HTERT RPE-1 (cell line): Measurements from ENCODE around the gene ALX4.

ENCODE experiments used
- in situ Hi-C: fragments of 300-500 bp; cut with MboI; formaldehyde crosslinking; loops from 4 replicates; pipeline ENCODE4 v1.14.3; 2020; ENCODE audit warnings: low sequenced_read_pairs

Gene ALX4

GRCh38 chr11:44268614-44269080 is 41.3 kb downstream of the ALX4 start:
- in situ Hi-C loops = no loop called here

GRCh38 chr11:44267750-44268613 is 42.0 kb downstream of the ALX4 start:
- in situ Hi-C loops = no loop called here

- in situ Hi-C loops = no loop called here
These were observed 42.8 kb downstream of the ALX4 start for GRCh38 chr11:44267006-44267749.

- in situ Hi-C loops = no loop called here
These were observed 43.7 kb downstream of the ALX4 start for GRCh38 chr11:44266056-44266780.

GRCh38 chr11:44264761-44265160 is 45.2 kb downstream of the ALX4 start:
- in situ Hi-C loops = no loop called here

- in situ Hi-C loops = no loop called here
These were observed 45.5 kb downstream of the ALX4 start for GRCh38 chr11:44264438-44264749.

GRCh38 chr11:44263738-44264437 is 46.1 kb downstream of the ALX4 start:
- in situ Hi-C loops = no loop called here

- in situ Hi-C loops = no loop called here
These were observed 47.9 kb downstream of the ALX4 start for GRCh38 chr11:44261800-44262591.

GRCh38 chr11:44260081-44260480 is 49.9 kb downstream of the ALX4 start:
- in situ Hi-C loops = no loop called here

- in situ Hi-C loops = no loop called here
These were observed 51.0 kb downstream of the ALX4 start for GRCh38 chr11:44258839-44259420.

- in situ Hi-C loops = no loop called here
These were observed 51.8 kb downstream of the ALX4 start for GRCh38 chr11:44258190-44258489.

- in situ Hi-C loops = no loop called here
These were observed 52.4 kb downstream of the ALX4 start for GRCh38 chr11:44257338-44258189.

- in situ Hi-C loops = no loop called here
These were observed 53.2 kb downstream of the ALX4 start for GRCh38 chr11:44256673-44257291.

GRCh38 chr11:44255406-44256071 is 54.4 kb downstream of the ALX4 start:
- in situ Hi-C loops = no loop called here

- in situ Hi-C loops = no loop called here
These were observed 56.8 kb downstream of the ALX4 start for GRCh38 chr11:44252999-44253602.

- in situ Hi-C loops = no loop called here
These were observed 59.5 kb downstream of the ALX4 start for GRCh38 chr11:44250421-44250820.

- in situ Hi-C loops = no loop called here
These were observed 61.8 kb downstream of the ALX4 start for GRCh38 chr11:44248109-44248508.

- in situ Hi-C loops = no loop called here
These were observed 62.4 kb downstream of the ALX4 start for GRCh38 chr11:44247508-44247907.
